Vagina (tissue), 2 donors: ENCODE data around the gene NLGN1. TPM values are rescaled to one million over a fixed set of nuclear protein-coding genes. Genes with fewer than 3 reads are reported as not detected.

Experiments used
- DNase-seq, 2 donors: peaks; one replicate each; pipeline ENCODE4 v3.0.0-alpha.2; 2017; ENCODE audit errors: extremely low spot score in 2 of 2
- H3K27ac ChIP-seq: fragments of 200-600 bp; sonication (generic); one replicate; pipeline ENCODE4 v1.5.1; 2019
- H3K27me3 ChIP-seq: fragments of 200-600 bp; sonication (generic); one replicate; pipeline ENCODE4 v1.5.1; 2019
- H3K36me3 ChIP-seq, 2 donors: fragments of 200-600 bp; sonication (generic); one replicate each; pipeline ENCODE4 v1.5.1; 2017 to 2019
- H3K4me1 ChIP-seq: fragments of 200-600 bp; sonication (generic); one replicate; pipeline ENCODE4 v1.5.1; 2019
- H3K4me3 ChIP-seq, 2 donors: fragments of 200-600 bp; sonication (generic); 1 replicate in 1 of 2; 2 replicates in 1 of 2; pipeline ENCODE4 v1.5.1; 2016 to 2019
- H3K9me3 ChIP-seq: fragments of 200-600 bp; sonication (generic); one replicate; pipeline ENCODE4 v1.5.1; 2019
- POLR2A ChIP-seq, 2 donors: fragments of 450-650 bp; IDR thresholded peaks; one replicate each; pipeline ENCODE4 v1.6.1; 2017; ENCODE audit warnings: antibody characterized with exemption in 2 of 2, mild to moderate bottlenecking in 2 of 2, moderate library complexity in 2 of 2
- POLR2AphosphoS5 ChIP-seq, 2 donors: sonication (generic); formaldehyde crosslinking; IDR thresholded peaks; one replicate each; pipeline ENCODE4 v1.9.0; 2017; ENCODE audit warnings: antibody characterized with exemption in 2 of 2, mild to moderate bottlenecking in 2 of 2, low read depth in 1 of 2; ENCODE audit not compliant: insufficient read depth in 1 of 2
- intact Hi-C: fragments of 100-400 bp; cut with DNase I; formaldehyde crosslinking; loops from one replicate; pipeline ENCODE4 v1.15.1; 2023
- total RNA-seq: library from RNA; depleted of rRNA; stranded (reverse); fragments of >200 nt; gene quantifications from one replicate; pipeline ENCODE4 v1.2.3, GENCODE V29; 2016
- TF ChIP-seq, protein P1 (sequence below), 3 experiments: fragments of 450-650 bp in 2 of 3; fragments of 200-600 bp in 1 of 3; sonication (generic) in 1 of 3; IDR thresholded peaks; one replicate each; pipeline ENCODE4 v1.5.1; 2017 to 2019; ENCODE audit warnings: antibody characterized with exemption in 3 of 3, mild to moderate bottlenecking in 2 of 3, moderate library complexity in 2 of 3

The NLGN1 gene
- total RNA-seq, 1 donor from 2014 or later = 4.7 TPM

DNA sequence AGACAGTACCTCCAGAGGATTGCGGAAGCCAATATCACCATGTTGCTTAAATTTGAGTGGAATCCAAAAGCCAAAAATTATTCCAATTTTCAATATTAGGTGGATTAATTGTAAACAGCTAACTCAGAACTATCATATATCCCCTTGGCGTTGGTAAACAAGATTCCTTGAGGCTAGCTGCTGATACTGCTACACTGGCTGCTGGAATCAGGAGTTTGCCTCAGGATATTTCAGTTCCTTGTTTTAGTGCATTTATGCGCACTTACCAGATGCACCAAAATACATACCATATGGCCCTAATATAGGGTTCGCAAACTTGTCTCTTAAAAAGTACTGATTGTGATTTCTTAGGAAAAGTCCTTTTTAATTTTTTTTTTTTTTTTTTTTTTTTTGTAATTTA is 856.4 kb downstream of the NLGN1 start:
- intact Hi-C loops = no loop called here

DNA sequence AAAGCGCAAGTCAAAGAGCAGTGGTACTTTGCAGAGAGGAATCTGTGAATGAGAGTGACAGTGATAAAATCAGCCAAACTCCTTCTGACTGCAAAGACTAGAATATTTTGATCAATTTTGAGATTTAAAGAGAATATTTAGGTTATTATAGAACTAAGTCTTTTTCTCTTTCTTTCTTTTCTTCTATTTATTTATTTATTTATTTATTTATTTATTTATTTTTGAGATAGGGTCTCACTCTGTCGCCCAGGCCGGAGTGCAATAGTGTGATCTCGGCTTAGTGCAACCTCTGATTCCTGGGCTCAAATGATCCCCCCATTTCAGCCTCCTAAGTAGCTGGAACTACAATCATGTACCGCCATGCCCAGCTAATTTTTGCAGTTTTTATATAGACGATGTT is 857.9 kb downstream of the NLGN1 start:
- Histone ChIP-seq H3K27ac (no peak overlapping the region), H3K4me1 (no peaks in the 10 kb centered on the region), H3K4me3 (no peak overlapping the region), H3K27me3 (no peaks in the 10 kb centered on the region), H3K9me3 (no peaks in the 10 kb centered on the region), H3K36me3 (no peaks in the 10 kb centered on the region)
- DNase-seq = no peak
- TF ChIP-seq POLR2A (IDR thresholded peaks at IDR 0.05) = no peak
- no peak for TF ChIP-seq POLR2AphosphoS5 (IDR thresholded peaks at IDR 0.05; ENCODE audit: insufficient read depth in 1 of 2, low read depth in 1 of 2)
- TF ChIP-seq, protein P1, sequence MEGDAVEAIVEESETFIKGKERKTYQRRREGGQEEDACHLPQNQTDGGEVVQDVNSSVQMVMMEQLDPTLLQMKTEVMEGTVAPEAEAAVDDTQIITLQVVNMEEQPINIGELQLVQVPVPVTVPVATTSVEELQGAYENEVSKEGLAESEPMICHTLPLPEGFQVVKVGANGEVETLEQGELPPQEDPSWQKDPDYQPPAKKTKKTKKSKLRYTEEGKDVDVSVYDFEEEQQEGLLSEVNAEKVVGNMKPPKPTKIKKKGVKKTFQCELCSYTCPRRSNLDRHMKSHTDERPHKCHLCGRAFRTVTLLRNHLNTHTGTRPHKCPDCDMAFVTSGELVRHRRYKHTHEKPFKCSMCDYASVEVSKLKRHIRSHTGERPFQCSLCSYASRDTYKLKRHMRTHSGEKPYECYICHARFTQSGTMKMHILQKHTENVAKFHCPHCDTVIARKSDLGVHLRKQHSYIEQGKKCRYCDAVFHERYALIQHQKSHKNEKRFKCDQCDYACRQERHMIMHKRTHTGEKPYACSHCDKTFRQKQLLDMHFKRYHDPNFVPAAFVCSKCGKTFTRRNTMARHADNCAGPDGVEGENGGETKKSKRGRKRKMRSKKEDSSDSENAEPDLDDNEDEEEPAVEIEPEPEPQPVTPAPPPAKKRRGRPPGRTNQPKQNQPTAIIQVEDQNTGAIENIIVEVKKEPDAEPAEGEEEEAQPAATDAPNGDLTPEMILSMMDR (IDR thresholded peaks at IDR 0.05) = no peak
- intact Hi-C loops = no loop called here

More for the DNA sequence above, 856.4 kb downstream of the NLGN1 start:
- Histone ChIP-seq H3K27me3 (no peaks in the 10 kb centered on the region), H3K4me3 (no peak overlapping the region), H3K27ac (no peak overlapping the region), H3K36me3 (no peaks in the 10 kb centered on the region), H3K4me1 (no peaks in the 10 kb centered on the region), H3K9me3 (no peaks in the 10 kb centered on the region)
- no peak for DNase-seq
- no peak for TF ChIP-seq POLR2A (IDR thresholded peaks at IDR 0.05)
- TF ChIP-seq POLR2AphosphoS5 (IDR thresholded peaks at IDR 0.05; ENCODE audit: insufficient read depth in 1 of 2, low read depth in 1 of 2) = no peak
- TF ChIP-seq, protein P1 (IDR thresholded peaks at IDR 0.05) = no peak

DNA sequence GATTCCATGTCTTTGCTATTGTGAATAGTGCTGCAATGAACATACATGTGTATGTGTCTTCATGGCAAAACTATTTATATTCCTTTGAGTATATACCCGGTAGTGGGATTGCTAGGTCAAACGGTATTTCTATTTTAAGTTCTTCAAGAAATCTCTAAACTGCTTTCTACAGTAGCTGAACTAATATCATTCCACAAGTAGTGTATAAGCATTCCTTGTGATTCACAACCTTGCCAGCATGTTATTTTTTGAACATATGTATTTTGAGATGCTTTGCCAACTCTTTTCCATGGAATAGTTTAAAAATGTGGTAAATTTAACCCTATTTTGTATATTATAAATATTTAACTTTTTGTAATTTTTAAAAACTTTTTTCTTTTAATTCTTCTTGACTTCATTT is 868.9 kb downstream of the NLGN1 start:
- Histone ChIP-seq H3K9me3 (no peaks in the 10 kb centered on the region), H3K4me3 (no peak overlapping the region), H3K36me3 (no peaks in the 10 kb centered on the region), H3K27me3 (no peaks in the 10 kb centered on the region), H3K4me1 (no peaks in the 10 kb centered on the region), H3K27ac (no peak overlapping the region)
- TF ChIP-seq POLR2AphosphoS5 (IDR thresholded peaks at IDR 0.05; ENCODE audit: insufficient read depth in 1 of 2, low read depth in 1 of 2) = no peak
- no peak for TF ChIP-seq POLR2A (IDR thresholded peaks at IDR 0.05)
- TF ChIP-seq, protein P1 (IDR thresholded peaks at IDR 0.05) = no peak
- DNase-seq = no peak
- intact Hi-C loops = no loop called here

GRCh38 chr3:174268061-174268460 is 870.5 kb downstream of the NLGN1 start:
- no peak for TF ChIP-seq POLR2A (IDR thresholded peaks at IDR 0.05)
- TF ChIP-seq POLR2AphosphoS5 (IDR thresholded peaks at IDR 0.05; ENCODE audit: insufficient read depth in 1 of 2, low read depth in 1 of 2) = no peak
- TF ChIP-seq, protein P1 (IDR thresholded peaks at IDR 0.05) = no peak
- Histone ChIP-seq H3K4me1 (no peaks in the 10 kb centered on the region), H3K36me3 (no peaks in the 10 kb centered on the region), H3K9me3 (no peaks in the 10 kb centered on the region), H3K27ac (no peak overlapping the region), H3K4me3 (no peak overlapping the region), H3K27me3 (no peaks in the 10 kb centered on the region)
- DNase-seq = no peak
- intact Hi-C loops = no loop called here

DNA sequence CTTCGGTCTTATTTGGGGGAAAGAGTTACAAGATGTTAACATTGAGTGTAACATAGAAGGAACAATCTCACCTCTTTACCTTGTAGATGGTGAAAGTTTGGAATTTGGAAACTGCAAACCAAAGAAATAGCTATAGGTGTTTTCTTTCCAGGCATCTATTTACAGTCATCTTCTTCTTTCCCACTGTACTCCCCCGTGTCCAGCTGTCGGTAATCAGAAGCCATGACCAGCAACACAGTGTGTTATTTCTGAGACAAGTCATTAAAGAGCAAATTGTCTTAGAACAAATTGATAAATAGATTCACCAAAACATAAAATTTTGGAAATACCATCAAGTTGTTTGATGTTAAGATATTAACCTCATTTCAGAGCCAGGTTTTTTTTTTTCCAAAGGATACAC is 871.0 kb downstream of the NLGN1 start:
- H3K27me3 ChIP-seq = no peaks in the 10 kb centered on the region
- no peak overlapping the region for H3K27ac ChIP-seq
- H3K9me3 ChIP-seq = no peaks in the 10 kb centered on the region
- no peaks in the 10 kb centered on the region for H3K36me3 ChIP-seq
- no peak for DNase-seq
- TF ChIP-seq POLR2A (IDR thresholded peaks at IDR 0.05) = no peak
- TF ChIP-seq, protein P1 (IDR thresholded peaks at IDR 0.05) = no peak
- TF ChIP-seq POLR2AphosphoS5 (IDR thresholded peaks at IDR 0.05; ENCODE audit: insufficient read depth in 1 of 2, low read depth in 1 of 2) = no peak
- intact Hi-C loops = no loop called here
- H3K4me1 ChIP-seq = no peaks in the 10 kb centered on the region
- H3K4me3 ChIP-seq = no peak overlapping the region
